ENCODE data around the gene AOPEP.
"Not testable (repeated sequence)": the region's sequence is repeated elsewhere in the genome, so short reads cannot be mapped to it uniquely, and the experiment has no call there.

The AOPEP gene

DNA sequence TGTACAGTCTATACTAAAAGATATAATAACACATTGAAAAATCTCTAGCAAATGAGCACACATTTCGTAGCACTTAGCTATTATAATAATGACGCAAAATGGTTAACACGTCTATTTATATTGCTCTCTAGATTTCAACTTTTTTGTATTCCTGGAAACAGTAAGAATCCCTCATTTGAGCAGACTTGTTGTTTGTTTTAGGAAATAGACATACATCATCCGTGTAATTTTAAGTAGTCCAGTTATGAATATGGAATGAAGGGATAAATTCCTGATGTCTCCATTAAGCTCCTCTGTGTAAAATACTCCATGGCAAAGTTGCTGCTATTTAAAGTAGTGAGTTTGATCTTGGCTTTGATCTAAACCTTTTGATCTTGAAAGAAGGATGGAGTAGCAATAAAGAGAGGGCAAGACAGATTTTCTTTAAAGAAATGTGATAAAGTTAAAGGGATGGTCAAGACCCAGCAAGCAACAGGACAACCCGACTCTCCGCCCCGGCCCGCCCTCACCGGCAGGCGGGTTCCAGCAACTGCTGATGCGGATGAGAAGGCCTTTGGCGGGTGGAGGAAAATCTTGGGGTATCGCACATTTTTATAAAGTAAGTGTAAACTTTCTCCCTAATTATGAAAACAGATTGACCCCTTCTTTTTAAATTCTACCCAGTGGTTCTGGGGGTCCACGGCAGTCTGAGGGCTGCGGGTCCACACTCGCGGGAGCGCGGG is 277.4 kb downstream of the AOPEP start:
- no peak for DNase-seq

DNA sequence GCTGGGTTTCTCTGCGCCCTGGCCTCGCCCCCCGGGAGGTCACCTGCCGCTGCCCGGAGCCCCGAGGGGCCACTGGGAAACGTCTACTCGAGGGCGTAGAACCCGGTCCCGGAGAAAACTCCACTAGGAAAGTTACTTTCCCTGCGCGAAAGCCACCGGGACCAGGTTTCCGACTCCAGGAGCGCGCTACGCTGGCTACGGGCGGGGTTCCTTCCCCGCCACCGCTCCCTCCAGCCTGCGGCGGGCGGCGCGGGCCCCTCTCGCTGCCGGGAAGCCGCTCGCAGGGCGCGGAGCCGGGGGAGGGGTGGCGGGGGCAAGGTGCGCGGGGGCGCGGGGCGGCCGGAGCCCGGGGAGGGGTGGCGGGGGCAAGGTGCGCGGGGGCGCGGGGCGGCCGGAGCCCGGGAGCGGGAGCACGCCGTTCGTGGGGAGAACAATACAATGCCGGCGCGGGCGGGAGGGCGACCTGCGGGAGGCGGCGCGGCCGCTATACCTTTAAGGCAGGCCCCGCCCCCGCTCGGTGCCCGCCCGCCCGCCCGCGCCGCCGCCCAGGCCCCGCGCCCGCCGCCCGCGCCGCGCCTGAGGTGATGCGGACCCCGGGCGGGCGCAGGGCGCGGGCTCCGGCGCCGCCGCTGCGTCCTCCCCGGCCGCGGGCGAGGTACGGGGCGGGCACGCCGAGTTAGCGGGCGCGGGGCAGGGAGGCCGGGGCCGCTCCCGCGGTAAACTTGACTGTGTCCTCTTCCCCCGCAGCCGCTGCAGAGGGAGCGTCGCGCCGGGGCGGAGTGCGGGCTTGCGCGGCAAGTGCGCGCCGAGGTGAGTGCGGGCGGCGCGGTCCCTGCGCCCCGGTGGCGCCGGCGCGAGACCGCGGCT is 278.1 kb downstream of the AOPEP start:
- DNase-seq = peak; percentile 32

DNA sequence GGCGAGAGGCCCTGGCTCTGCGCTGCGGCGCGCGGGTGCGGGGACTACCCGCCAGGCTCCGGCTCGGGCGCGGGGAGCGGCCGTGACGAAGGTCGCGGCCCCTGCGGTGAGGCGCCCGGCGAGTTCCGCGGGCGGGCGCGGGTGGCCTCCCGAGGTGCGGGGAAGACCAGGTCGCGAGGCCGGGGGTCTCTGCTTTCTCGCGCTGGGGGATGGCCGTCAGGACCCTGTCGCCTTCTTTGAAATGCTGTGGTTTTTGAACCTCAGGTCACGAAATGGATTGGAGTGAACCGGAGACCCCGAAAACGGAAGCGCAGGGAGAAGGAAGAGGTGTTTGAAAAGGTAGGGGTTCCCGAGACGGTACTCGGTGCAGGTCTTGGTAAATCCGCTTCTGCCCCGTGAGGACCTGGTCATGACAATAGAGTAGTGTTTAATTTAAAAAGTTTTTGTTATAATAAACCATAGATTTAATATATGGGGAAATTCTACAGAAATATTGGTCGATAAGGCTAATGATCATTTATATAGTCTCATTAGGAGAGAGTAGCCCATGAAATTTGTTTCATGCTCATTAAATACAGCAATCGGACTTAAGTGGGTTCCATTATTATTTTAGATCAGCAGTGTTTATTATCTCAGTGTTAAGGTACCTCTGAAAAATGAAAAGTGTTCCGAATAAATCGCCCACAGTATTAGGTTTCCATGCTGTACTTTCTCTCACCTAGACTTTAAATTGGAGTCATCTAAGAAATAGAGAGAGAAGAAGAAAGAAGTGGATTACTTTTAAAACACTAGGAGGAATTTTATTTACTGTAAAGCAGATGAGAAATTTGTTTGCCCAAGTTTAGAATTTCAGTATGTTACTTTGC is 279.0 kb downstream of the AOPEP start:
- DNase-seq = no peak

DNA sequence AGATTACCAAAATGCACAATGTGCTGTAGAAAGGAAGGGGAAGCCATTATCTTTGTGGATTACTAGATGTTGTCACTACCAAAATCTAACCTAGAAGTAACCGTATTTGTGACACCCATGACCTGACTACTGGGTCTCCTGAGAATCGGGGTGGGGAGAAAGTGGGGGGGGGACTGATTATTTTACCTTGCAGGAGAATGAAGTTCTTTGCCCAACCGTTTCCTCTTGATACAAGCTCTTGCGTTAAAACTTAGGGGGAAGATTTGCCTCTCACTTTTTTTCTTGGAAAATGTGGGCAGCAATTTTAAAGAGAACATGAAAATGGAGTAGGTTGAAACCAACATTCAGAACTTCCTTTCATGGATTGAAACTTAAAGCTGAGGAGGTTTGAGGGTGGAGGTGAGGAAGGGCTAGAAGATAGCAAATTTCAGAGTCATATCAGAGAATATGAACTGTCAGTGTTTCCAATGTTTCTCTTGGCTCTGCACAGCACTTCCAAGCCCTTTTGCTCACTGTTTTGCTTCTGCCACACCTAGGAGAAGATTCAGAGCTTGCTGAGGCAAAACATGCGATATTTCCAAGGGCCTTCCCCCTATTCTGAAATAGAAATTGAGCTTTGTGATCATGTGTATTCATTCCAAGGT is 280.8 kb downstream of the AOPEP start:
- DNase-seq = no peak

DNA sequence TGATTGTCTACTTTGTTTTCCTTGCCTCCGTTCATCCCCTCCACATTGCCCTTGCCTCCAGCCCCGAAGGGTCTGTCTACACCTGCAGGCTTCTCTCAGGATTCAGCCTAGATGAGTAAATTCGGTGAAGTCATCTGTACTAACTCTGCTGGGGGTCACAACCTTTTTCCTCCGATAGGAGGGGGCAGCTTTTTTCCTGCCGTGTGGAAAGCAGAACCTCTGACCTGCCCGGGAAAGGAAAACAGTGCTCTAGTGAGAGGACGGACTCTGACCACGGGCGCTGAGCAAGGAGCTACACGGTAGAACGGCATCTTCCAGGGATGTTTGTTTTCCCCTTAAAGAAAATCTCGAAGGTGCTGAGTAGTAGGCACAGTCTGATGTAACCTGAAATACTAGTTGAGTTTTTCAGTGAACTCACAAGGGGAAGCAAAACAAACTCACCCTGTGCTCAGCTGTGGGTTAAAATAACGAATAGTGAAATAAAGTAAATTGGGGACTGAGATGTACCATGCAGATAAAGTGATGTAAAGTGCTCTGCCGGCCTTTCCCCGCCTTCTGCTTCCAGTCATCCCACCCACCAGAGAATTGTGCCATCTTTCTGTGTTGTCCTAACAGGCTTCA is 281.8 kb downstream of the AOPEP start:
- no peak for DNase-seq

DNA sequence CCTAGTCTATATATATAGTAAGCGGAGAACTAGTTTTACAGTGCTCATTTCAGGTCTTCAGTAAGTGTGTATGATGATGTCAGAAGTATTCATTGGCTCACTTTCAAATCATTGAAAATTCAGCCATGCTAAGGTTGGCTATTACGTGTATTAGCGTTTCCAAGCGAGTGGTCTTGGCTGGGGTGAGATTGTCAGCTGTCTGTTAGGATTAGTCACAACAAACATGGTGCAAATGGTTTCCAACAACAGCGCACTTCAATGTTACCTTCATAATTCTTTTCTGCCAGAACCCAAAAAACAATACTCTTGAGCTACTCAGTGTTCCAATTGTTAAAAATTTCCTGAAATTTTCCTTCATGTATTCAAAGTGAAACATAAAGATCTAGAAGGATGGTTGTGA is 283.0 kb downstream of the AOPEP start:
- no peak for DNase-seq

DNA sequence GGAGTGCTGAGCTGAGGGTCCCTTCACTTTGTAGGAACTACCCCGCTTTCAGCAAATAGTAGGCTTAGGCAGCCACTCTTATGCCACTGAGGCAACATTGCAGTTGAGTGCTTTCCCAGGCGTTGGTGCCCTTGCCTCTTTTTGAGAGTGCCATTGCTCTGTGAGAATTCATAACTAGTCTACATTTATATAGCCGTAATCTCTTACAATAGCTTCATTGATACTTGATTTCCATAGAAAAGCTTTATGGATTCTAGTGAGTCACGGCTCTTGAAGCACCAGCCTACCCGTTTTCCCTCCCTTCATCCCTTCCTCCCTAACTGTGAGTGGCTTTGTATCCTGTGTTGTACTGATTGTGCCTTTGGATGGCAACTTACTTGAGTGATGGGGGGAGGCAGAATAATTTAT is 283.9 kb downstream of the AOPEP start:
- no peak for DNase-seq

DNA sequence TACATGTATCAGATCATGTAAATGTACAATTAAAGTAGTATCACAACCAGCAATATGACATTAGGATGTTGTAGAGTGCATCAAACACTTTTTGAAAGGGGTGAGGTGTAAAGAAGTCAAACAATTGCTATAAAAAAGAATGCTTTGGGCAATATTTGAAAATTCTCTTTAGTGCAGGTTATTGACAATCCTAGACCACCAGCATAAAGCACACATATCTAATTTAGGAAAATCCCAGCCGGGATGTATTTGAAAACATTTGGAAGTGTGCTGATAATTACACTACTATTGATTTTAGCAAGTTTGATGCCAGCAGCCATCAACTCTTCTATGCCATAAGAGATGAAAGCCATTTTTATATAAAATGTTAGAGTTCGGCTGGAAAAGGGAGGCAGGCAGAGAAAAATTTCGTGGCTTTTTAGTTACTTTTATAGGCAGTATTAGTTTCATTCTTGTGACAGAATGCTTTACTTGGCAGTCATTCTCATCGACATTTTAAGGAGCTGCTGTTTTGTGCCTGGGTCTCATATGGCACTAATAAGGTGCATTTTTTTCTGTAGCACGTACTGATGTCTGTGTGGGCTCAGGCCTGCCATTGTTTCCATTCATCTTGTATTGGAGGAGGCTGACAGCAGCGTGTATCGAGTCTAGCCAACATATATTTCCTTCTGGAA is 285.7 kb downstream of the AOPEP start:
- DNase-seq = no peak

DNA sequence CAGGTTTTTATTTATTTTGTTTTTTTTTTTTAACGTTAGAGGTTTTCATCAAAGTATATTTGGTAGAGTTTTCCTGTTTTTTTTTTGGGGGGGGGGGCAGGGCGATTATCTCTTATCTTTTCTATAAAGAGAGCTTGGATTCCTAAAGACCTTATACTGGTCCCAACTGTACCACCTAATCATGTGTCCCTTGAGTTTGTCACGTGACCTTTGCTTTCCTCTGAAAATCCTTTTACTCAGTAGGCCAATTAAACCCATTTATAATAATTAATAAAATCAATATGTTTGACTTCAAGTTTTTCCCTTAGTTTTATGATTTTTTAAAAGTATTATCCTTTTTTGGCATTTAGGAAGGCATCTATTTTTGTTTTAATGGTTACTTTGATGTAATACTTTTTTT is 286.4 kb downstream of the AOPEP start:
- no peak for DNase-seq

DNA sequence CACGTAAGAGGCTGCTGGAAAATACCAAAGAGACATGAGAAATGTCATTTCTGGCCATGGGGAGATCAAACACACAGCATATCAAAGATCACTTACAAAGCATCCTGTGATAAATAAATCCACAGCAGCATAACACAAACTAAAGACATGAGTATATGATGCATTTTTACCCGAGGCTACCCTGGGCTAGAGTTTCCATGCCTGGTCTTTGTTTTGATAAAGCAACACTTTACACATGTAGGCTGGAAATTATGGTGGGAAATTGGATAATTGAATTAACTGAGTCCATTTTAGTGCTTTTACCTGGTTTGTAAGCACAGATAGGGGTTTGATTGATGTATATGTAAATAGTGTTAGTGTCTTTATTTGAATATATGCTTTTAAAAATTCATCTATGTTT is 288.4 kb downstream of the AOPEP start:
- DNase-seq = no peak

DNA sequence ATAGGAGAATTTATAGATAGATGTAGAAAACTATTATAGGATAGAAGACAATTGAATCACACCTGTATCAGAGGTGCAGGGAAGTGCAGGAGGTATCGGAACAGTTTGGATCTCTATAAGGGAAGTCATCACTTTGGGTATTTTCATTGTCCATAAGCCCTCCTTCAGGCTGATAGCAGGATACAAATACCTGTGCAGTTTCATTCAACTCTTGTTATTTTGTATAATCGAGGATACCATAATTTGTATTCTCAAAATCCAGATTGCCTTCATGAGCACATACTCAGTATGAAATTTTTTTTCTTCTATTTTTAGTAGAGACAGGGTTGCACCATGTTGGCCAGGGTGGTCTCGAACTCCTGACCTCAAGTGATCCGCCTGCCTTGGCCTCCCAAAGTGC is 289.1 kb downstream of the AOPEP start:
- no peak for DNase-seq

DNA sequence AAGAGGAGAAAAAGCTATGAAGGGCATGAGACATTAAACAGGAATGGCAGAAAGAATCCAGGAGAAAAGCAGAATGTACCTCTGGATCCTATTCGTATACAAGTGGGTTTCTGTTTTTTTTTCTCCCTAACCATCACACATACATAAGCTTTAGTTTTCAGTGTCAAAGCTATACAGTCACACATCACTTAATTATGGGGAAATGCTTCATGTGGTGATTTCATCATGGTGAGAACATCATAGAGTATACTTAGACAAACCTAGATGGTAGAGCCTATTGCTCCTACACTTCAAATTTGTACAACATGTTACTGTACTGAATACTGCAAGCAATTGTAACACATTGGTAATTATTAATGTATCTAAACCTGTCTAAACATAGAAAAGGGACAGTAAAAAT is 290.6 kb downstream of the AOPEP start:
- DNase-seq = no peak

DNA sequence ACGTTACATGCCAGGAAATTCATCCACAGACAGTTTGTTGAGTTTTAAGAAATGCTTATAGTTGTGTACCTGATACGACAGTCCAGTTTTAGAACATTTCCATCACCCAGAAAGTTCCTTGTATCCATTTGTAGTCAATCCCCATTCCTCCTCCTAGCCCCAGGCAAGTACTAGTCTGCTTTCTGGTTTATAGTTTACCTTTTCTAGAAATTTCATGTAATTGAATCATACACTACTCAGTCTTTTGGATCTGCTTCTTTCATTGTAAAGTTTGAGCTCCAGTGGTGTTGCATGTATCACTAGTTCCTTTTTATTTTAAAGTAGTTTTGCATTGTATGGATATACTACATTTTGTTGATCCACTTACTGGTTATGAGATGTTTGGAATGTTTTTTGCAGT is 291.2 kb downstream of the AOPEP start:
- no peak for DNase-seq

DNA sequence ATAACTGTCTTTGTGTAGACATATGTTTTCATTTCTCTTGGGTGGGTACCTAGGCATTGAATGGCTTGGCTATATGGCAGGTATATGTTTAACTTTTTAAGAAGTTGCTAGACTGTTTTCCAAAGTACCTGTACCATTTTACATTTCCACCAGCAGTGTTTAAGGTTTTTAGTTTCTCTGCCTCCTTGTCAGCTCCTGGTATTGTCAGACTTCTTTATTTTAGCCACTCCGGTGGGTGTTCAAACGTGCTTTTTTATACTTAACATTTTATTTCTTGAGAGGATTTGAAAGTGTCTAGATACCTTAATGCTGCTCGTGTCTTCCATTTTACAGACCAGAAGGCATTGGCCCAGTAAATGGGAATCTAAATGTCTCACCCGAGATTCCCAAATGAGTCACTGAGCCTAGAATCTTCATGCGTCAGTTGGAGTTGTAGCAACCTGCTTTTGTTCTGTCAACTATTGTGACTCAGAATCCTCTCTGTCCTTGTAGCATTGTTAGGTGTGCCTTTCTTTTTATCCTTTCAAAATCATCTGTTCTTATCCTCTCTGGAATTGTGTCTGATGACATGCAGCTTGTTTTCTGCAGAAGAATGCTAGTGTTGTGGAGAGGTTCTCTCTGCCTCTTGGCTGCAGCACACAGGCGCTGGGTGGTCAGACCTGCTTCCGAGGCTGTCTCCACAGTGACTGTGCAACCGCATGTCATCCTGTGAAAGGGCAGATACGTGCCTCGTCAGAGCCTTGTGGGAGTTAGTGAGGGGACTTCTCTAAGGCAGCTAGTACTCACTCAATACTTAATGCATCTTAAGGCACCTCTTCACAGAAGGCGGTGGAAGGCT is 291.8 kb downstream of the AOPEP start:
- no peak for DNase-seq

DNA sequence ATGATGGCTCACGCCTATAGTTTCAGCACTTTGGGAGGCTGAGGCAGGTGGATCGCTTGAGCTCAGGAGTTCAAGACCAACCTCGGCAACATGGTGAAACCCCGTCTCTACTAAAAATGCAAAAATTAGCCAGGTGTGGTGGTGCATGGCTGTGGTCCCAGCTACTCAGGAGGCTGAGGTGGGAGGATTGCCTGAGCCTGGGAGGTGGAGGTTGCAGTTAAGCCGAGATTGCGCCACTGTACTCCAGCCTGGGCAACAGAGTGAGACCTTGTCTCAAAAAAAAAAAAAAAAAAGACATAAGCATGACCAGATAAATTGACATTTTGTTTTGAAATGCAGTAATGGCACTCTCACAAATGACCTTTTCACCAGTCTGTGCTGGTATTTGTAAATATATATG is 294.1 kb downstream of the AOPEP start:
- not testable (repeated sequence) for DNase-seq

DNA sequence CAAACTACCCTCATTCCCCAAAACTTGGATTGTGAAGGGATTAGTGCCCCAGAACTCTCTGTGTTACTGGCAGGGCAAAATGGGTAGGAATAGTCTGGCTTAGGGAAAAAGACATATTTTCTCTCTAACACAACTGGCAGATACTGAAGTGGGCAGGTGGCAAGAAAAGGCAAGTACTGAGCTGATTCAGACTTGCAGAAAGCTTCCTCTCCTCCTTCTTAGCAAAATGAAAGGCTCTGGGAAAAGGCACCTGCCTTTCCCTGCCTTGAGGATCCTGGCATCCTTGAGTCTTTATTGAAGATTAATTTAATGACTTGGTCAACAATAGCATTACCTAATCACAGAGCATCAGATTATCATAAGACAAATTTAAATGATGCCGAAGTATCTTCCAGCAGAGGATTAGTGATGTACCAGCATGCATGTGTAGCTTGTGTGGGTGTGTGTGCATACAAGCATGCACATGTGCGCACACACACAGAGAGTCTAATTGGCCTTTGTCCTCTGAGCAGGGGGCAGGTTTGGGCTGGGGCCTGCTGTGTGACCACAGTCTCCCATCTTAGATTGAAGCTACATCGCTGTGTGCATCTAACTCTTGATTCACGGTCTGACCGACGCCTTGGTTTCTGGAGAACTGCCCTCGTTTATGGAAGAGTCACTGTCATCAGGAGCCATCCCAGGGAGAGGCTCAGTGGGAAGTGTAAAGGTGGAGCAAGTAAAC is 294.8 kb downstream of the AOPEP start:
- no peak for DNase-seq

DNA sequence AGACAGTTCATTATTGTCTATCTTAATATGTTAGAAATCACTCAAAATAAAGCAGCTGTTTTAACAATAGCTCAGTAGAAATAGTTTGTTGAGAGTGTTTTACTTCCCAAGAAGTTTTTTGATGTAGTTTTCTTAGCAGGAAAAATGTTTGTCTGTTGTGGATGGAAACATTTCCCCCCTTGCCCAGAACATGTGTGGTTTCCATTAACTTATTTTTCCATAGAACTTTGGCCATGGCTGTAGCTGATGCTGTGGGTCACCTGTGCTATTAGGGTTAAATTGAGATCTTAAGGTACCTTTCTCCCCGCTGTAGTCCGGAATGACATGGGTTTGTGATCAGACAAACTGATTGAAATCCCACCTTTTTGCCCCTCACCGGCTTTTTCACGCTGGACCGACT is 296.2 kb downstream of the AOPEP start:
- no peak for DNase-seq

DNA sequence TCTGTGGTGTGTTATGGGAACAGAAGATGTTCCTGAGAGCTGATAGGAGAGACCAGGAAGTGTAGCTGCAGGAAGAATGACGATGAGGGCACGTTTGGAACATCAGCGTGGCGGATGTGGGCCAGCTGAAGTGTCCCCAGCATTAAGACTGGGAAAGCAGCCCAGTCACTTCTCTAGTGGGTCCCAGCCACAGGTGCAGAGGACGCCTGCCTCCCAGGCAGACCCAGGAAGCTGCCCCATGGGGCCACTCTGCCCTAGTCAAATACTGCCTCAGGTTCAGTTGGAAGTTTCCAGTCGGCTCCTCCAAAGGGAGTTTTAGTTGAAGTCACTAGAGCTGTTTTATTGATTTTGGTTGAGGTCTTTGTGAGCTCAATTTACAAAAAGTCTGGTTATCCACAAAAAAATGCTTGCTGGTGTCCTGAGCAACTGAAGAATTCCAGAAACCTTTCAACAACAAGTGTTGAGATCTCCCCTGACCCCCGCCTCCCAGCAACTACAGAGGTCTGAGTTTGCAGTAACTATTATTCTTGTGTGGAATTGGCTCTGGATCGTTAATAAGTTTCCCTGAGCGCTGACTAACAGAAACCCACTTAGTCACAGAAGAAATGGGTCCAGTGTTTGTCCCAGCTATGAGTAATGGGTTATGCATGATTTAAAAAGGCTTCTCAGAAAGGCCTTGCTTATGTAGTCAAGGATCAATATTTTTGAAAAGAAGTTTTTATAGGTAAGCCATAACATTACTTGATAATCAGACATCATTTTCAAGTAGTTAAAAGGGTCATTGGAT is 296.9 kb downstream of the AOPEP start:
- no peak for DNase-seq

DNA sequence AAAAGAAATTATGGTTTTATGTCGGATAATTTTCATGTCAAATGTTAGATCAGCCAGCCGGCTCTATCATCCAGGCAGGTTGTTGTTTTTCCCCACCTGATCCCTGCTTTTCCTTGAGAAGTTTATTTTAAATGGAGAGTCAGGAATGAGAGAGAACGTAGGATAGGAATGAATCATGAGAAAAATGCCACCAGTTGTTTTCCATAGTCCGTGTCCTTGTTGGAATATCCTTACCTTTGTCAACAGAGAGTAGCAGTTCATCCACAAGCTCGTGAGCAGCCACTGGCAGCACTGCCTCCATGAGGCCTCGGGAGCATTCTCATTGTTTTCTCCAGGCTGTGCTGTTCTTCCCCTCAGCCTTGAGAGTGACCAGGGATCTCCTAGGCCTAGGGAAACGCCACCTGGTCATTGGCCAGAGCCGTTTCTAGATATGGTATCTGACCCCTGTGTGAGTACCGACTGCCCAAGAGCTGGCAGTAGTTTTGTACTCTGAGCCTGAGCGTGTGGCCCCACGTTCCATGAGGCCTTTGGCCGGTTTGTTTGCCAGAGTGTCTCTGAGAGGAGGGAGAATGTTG is 297.7 kb downstream of the AOPEP start:
- DNase-seq = no peak
